Ishikawa (cell line): ENCODE results near the gene STT3B.

Source experiments
- CEBPB ChIP-seq: IDR thresholded peaks from 2 replicates; pipeline ENCODE4 v1.6.1; 2012
- CREB1 ChIP-seq: IDR thresholded peaks from 2 replicates; pipeline ENCODE4 v1.6.1; 2012; ENCODE audit warnings: low read depth
- EGR1 ChIP-seq: IDR thresholded peaks from 2 replicates; pipeline ENCODE4 v1.6.1; 2012
- EP300 ChIP-seq: IDR thresholded peaks from 2 replicates; pipeline ENCODE4 v1.6.1; 2012; ENCODE audit warnings: borderline replicate concordance
- FOXM1 ChIP-seq: IDR thresholded peaks from 2 replicates; pipeline ENCODE4 v1.6.1; 2012; ENCODE audit warnings: low read depth, borderline replicate concordance
- NFIC ChIP-seq: IDR thresholded peaks from 2 replicates; pipeline ENCODE4 v1.6.1; 2012
- RAD21 ChIP-seq: IDR thresholded peaks from 2 replicates; pipeline ENCODE4 v1.6.1; 2012; ENCODE audit warnings: low read depth
- TAF1 ChIP-seq: IDR thresholded peaks from 2 replicates; pipeline ENCODE4 v1.6.1; 2012; ENCODE audit warnings: low read depth, mild to moderate bottlenecking
- TCF12 ChIP-seq: IDR thresholded peaks from 2 replicates; pipeline ENCODE4 v1.6.1; 2012; ENCODE audit warnings: low read depth
- TEAD4 ChIP-seq: IDR thresholded peaks from 2 replicates; pipeline ENCODE4 v1.6.1; 2012
- YY1 ChIP-seq: IDR thresholded peaks from 2 replicates; pipeline ENCODE4 v1.6.1; 2012; ENCODE audit warnings: low read depth
- ZBTB7A ChIP-seq: IDR thresholded peaks from 2 replicates; pipeline ENCODE4 v1.6.1; 2012; ENCODE audit warnings: low read depth
- TF ChIP-seq, protein P1 (sequence below): IDR thresholded peaks from 2 replicates; pipeline ENCODE4 v1.6.1; 2012
- TF ChIP-seq, protein P2 (sequence below): IDR thresholded peaks from 2 replicates; pipeline ENCODE4 v1.6.1; 2012; ENCODE audit warnings: low read depth, mild to moderate bottlenecking
- TF ChIP-seq, protein P3 (sequence below): IDR thresholded peaks from 2 replicates; pipeline ENCODE4 v1.6.1; 2012

Gene STT3B

DNA sequence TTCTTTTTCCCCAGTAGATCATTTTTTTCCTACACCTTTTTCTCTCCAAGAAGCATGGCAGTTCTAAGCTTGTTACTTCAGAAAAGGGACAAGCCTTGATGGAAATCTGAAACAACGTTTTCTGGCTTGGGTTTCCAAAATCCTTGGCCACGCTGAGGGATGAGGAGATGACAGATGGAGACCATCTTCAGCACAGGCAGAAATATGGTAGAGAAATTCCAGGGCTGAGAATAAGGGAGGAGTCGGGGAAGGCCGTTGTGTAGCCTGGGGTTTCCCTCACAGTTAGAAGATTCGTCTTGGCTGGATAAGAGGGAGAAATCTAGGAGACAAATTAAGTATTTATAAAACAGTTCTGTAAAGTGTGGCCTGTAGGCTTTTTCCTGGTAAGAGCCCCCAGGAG, 33.9 kb upstream of the STT3B start:
- TF ChIP-seq RAD21 (no peak), YY1 (no peak), TAF1 (no peak), NFIC (no peak), EGR1 (no peak), TCF12 (no peak), ZBTB7A (no peak), CEBPB (no peak), EP300 (no peak), FOXM1 (no peak), TEAD4 (no peak), CREB1 (no peak)
- TF ChIP-seq, protein P1, sequence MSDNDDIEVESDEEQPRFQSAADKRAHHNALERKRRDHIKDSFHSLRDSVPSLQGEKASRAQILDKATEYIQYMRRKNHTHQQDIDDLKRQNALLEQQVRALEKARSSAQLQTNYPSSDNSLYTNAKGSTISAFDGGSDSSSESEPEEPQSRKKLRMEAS: no peak
- TF ChIP-seq, protein P2, sequence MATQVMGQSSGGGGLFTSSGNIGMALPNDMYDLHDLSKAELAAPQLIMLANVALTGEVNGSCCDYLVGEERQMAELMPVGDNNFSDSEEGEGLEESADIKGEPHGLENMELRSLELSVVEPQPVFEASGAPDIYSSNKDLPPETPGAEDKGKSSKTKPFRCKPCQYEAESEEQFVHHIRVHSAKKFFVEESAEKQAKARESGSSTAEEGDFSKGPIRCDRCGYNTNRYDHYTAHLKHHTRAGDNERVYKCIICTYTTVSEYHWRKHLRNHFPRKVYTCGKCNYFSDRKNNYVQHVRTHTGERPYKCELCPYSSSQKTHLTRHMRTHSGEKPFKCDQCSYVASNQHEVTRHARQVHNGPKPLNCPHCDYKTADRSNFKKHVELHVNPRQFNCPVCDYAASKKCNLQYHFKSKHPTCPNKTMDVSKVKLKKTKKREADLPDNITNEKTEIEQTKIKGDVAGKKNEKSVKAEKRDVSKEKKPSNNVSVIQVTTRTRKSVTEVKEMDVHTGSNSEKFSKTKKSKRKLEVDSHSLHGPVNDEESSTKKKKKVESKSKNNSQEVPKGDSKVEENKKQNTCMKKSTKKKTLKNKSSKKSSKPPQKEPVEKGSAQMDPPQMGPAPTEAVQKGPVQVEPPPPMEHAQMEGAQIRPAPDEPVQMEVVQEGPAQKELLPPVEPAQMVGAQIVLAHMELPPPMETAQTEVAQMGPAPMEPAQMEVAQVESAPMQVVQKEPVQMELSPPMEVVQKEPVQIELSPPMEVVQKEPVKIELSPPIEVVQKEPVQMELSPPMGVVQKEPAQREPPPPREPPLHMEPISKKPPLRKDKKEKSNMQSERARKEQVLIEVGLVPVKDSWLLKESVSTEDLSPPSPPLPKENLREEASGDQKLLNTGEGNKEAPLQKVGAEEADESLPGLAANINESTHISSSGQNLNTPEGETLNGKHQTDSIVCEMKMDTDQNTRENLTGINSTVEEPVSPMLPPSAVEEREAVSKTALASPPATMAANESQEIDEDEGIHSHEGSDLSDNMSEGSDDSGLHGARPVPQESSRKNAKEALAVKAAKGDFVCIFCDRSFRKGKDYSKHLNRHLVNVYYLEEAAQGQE: no peak
- TF ChIP-seq, protein P3, sequence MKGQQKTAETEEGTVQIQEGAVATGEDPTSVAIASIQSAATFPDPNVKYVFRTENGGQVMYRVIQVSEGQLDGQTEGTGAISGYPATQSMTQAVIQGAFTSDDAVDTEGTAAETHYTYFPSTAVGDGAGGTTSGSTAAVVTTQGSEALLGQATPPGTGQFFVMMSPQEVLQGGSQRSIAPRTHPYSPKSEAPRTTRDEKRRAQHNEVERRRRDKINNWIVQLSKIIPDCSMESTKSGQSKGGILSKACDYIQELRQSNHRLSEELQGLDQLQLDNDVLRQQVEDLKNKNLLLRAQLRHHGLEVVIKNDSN: no peak

DNA sequence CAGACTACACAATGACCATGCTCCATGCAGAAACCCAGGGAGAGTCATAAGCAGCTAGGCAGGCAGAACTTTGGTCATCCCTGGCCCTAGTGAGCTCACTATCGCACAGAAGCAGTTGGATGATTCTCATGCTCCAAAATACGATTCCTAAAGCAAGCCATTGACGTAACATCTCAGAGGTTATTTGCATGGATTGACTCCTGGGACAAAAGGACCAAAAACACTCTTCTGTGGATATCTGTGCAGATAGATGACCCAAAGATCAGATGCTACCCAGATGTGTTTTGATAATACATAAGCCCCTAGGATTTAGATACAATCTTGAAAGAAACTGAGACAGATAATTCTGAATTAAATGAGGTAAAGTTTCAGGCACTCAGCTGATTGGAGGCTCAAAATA, 33.4 kb upstream of the STT3B start:
- TF ChIP-seq EP300 (no peak), CREB1 (no peak), YY1 (no peak), TCF12 (no peak), FOXM1 (no peak), TEAD4 (no peak), EGR1 (no peak)
- TF ChIP-seq, protein P3: no peak
- TF ChIP-seq, protein P2: no peak

DNA sequence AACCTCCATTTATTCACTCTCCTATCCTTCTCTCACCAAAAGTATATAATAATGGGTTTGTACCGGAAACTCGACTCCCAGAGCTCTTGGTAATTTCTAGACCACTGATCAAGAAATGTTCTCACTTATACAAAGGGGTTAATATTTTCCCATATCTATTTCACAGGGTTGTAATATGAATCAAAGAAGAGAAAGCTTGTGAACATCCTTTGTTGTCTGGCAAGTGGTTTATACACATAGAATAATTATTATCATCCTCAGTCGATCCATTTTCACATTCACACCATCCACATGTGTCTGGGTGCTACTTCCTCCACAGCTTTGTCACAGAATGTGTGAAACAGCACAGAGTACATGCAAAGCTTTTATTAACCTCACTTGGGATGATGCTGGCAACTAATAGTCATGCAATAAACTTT, 29.9 kb upstream of the STT3B start:
- TF ChIP-seq CREB1: no peak
- no peak for TF ChIP-seq FOXM1
- no peak for TF ChIP-seq NFIC
- TF ChIP-seq, protein P3: no peak
- TF ChIP-seq EP300: no peak
- no peak for TF ChIP-seq ZBTB7A

DNA sequence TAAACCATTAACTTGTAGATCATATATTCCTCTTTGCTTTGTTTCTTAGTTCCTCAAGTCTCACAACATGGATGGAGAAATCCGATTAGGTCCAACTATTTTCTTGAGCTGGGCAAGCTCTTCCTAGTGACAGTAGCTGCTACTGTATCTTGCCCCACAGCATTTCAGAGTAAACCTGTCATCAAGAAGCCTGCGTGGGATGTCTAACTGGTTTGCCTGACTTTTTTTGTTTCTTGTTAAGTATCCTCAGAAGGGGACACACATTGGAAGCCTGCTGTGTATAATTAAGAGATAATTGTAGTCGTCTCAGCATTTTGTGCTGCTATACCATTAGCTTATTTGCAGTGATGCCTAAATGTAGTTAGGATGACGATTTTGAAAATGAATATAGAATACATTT, 29.3 kb upstream of the STT3B start:
- no peak for TF ChIP-seq FOXM1
- no peak for TF ChIP-seq EP300
- no peak for TF ChIP-seq TEAD4
- TF ChIP-seq RAD21: no peak
- no peak for TF ChIP-seq YY1
- TF ChIP-seq, protein P2: no peak
- TF ChIP-seq, protein P1: no peak
- no peak for TF ChIP-seq TCF12
- TF ChIP-seq, protein P3: no peak
